Calu3 (cell line): ENCODE data around the gene DPF3. TPM values are rescaled to one million over a fixed set of nuclear protein-coding genes. Genes with fewer than 3 reads are reported as not detected.

Experiments used
- BruUV-seq: library from RNA; stranded (reverse); fragments of 400-500 nt; replicated peaks from 2 replicates; lab custom pipeline; 2021; lab: Mats Ljungman, UMichigan
- CTCF ChIA-PET: fragments of 300-600 bp; sonication (Branson Sonifier 250); formaldehyde crosslinking; loops from one replicate; lab custom pipeline; 2022; ENCODE audit warnings: antibody characterized with exemption; lab: Charles Lee
- DNase-seq: peaks from one replicate; pipeline ENCODE4 v3.0.0; 2022
- H3K27ac Mint-ChIP-seq: one replicate; pipeline ENCODE4 v1.8.0; 2022; ENCODE audit warnings: mixed read lengths; ENCODE audit not compliant: unreplicated experiment
- H3K27me3 Mint-ChIP-seq: one replicate; pipeline ENCODE4 v1.8.0; 2022; ENCODE audit warnings: mixed read lengths; ENCODE audit not compliant: unreplicated experiment
- H3K36me3 Mint-ChIP-seq: one replicate; pipeline ENCODE4 v1.8.0; 2022; ENCODE audit warnings: mild to moderate bottlenecking, moderate library complexity, mixed read lengths; ENCODE audit not compliant: insufficient read depth, unreplicated experiment
- H3K4me1 Mint-ChIP-seq: one replicate; pipeline ENCODE4 v1.8.0; 2022; ENCODE audit warnings: mild to moderate bottlenecking, low read depth, mixed read lengths; ENCODE audit not compliant: unreplicated experiment
- H3K4me3 Mint-ChIP-seq: one replicate; pipeline ENCODE4 v1.8.0; 2022; ENCODE audit warnings: mild to moderate bottlenecking, low read depth, moderate library complexity, mixed read lengths; ENCODE audit not compliant: unreplicated experiment
- H3K9me3 Mint-ChIP-seq: one replicate; pipeline ENCODE4 v1.8.0; 2022; ENCODE audit warnings: low read depth, mixed read lengths; ENCODE audit not compliant: unreplicated experiment
- intact Hi-C: fragments of 100-400 bp; cut with micrococcal nuclease; formaldehyde crosslinking; loops from one replicate; pipeline ENCODE4 v1.10.0; 2022; ENCODE audit not compliant: unreplicated experiment
- total RNA-seq: library from RNA; stranded (reverse); gene quantifications from 2 replicates; pipeline ENCODE4 v1.2.3, GENCODE V29; 2022
- TF ChIP-seq, protein P1 (sequence below): fragments of 200-600 bp; IDR thresholded peaks from one replicate; pipeline ENCODE4 v1.8.0; 2022; ENCODE audit warnings: antibody characterized with exemption; ENCODE audit not compliant: unreplicated experiment

Gene DPF3
- total RNA-seq, 1 experiment from 2014 or later = 9.6 TPM

DNA sequence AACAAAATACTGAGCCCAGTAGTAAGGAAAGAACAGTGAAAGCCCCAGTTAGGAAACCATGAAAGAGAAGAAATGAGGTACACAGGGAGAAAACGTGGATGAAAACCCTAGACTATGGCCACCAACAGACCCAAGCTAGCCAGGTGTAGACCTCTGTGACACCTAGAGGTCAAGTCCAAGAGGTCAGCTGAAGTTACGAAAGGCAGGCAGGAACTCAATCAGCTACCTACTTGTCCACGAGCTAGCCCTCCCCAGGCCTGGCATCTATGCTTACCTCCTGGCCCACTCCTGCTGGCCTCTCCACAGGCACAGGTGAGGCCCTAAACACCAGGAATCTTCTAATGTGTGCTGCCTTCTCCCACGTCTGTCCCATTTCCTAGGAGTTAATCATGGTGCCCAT lies 48.7 kb downstream of the DPF3 start:
- Mint-ChIP-seq H3K9me3 (no peaks in the 10 kb centered on the region), H3K36me3 (peaks cover 5% of the 10 kb centered on the region), H3K4me3 (no peak overlapping the region), H3K27ac (no peak overlapping the region), H3K27me3 (no peaks in the 10 kb centered on the region), H3K4me1 (peaks cover 3% of the 10 kb centered on the region)
- CTCF ChIA-PET = no interaction called here
- DNase-seq = no peak
- TF ChIP-seq, protein P1, sequence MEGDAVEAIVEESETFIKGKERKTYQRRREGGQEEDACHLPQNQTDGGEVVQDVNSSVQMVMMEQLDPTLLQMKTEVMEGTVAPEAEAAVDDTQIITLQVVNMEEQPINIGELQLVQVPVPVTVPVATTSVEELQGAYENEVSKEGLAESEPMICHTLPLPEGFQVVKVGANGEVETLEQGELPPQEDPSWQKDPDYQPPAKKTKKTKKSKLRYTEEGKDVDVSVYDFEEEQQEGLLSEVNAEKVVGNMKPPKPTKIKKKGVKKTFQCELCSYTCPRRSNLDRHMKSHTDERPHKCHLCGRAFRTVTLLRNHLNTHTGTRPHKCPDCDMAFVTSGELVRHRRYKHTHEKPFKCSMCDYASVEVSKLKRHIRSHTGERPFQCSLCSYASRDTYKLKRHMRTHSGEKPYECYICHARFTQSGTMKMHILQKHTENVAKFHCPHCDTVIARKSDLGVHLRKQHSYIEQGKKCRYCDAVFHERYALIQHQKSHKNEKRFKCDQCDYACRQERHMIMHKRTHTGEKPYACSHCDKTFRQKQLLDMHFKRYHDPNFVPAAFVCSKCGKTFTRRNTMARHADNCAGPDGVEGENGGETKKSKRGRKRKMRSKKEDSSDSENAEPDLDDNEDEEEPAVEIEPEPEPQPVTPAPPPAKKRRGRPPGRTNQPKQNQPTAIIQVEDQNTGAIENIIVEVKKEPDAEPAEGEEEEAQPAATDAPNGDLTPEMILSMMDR = no peak
- no TSS peak for BruUV-seq
- intact Hi-C loops = no loop called here

- no peaks in the 10 kb centered on the region for H3K9me3 Mint-ChIP-seq
- no peak overlapping the region for H3K27ac Mint-ChIP-seq
- BruUV-seq = no TSS peak
- intact Hi-C loops = no loop called here
- TF ChIP-seq, protein P1 = no peak
- H3K36me3 Mint-ChIP-seq = peaks cover 5% of the 10 kb centered on the region
- H3K4me3 Mint-ChIP-seq = no peak overlapping the region
- no peaks in the 10 kb centered on the region for H3K4me1 Mint-ChIP-seq
- CTCF ChIA-PET = no interaction called here
- no peaks in the 10 kb centered on the region for H3K27me3 Mint-ChIP-seq
- DNase-seq = no peak
These were observed 49.4 kb downstream of the DPF3 start for GRCh38 chr14:72844524-72844923.

- no TSS peak for BruUV-seq
- no peak for DNase-seq
These were observed 53.9 kb downstream of the DPF3 start for GRCh38 chr14:72839753-72840607.

DNA sequence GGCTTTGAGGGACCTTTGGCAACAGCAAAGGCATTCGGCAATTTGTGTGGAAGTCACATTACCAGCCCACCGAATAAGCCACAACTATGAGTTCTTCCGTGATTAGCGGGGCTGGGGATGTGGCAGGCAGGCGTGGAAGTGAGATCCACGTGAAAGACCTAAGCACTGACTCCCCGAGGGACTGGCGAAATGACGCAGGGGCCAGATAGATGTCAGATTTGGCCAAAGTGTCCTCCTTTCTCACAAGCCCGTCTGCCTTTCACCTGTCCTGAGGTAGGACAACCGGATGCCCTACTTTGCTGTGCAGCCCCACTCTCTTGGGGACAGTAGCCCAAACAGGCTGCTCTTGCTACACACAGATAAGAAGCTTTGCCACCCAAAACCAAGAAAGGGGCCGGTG lies 54.5 kb downstream of the DPF3 start:
- TF ChIP-seq, protein P1 = no peak
- Mint-ChIP-seq H3K4me3 (no peak overlapping the region), H3K27ac (no peak overlapping the region), H3K4me1 (no peaks in the 10 kb centered on the region), H3K27me3 (no peaks in the 10 kb centered on the region), H3K9me3 (no peaks in the 10 kb centered on the region), H3K36me3 (no peaks in the 10 kb centered on the region)
- no TSS peak for BruUV-seq
- intact Hi-C loops = no loop called here
- CTCF ChIA-PET = no interaction called here
- no peak for DNase-seq

More at GRCh38 chr14:72839753-72840607, 53.9 kb downstream of the DPF3 start:
- no peaks in the 10 kb centered on the region for H3K4me1 Mint-ChIP-seq
- TF ChIP-seq, protein P1 = no peak
- CTCF ChIA-PET = no interaction called here
- H3K4me3 Mint-ChIP-seq = no peak overlapping the region
- no peaks in the 10 kb centered on the region for H3K27me3 Mint-ChIP-seq
- H3K36me3 Mint-ChIP-seq = no peaks in the 10 kb centered on the region
- intact Hi-C loops = no loop called here
- no peak overlapping the region for H3K27ac Mint-ChIP-seq
- no peaks in the 10 kb centered on the region for H3K9me3 Mint-ChIP-seq
